GM19193 (cell line): ENCODE measurements around the gene MAST4.

Experiments
- POLR2A ChIP-seq: IDR thresholded peaks from 4 replicates; pipeline ENCODE4 v1.6.1; 2011; ENCODE audit not compliant: insufficient read depth, insufficient read length; ENCODE audit errors: extremely low read depth

Gene MAST4

DNA sequence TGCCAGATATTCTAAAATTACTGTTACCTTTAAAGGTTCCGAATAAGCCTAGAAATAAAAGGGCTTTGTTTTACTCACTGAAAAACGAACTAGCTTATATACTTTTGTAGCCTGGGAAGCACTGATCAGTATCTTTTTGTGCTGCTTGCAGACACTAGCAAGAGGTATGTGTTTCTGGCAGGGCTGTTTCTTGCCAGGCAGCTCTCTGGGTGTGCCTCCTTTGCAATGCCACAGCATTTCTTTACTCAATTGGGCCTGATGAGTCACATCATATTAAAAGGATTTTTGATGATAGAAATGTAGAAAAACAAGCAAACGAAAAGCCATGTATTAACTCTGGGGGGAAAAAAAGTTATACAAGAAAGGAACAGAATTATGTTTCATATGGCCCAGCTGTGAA, 564.8 kb downstream of the MAST4 start:
- no peak for TF ChIP-seq POLR2A

DNA sequence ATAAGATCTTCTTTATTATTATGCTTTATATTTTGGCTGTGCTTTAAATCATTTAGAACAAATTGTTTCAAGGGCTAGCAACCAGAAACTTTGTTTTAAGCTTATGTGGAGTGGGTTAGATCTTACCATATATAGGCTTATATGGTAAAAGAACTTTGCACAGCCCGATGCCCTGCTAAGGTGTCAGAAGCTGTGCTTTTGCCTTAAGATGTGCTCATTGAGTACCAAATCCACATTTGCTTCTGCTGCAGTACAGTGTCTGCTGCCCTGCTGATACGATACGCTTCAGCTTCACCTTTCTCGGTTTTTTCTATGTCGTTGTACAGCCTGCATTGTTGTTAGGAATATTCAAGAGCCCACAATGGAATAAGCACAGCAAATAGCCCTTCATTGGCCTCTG, 565.6 kb downstream of the MAST4 start:
- TF ChIP-seq POLR2A = no peak

DNA sequence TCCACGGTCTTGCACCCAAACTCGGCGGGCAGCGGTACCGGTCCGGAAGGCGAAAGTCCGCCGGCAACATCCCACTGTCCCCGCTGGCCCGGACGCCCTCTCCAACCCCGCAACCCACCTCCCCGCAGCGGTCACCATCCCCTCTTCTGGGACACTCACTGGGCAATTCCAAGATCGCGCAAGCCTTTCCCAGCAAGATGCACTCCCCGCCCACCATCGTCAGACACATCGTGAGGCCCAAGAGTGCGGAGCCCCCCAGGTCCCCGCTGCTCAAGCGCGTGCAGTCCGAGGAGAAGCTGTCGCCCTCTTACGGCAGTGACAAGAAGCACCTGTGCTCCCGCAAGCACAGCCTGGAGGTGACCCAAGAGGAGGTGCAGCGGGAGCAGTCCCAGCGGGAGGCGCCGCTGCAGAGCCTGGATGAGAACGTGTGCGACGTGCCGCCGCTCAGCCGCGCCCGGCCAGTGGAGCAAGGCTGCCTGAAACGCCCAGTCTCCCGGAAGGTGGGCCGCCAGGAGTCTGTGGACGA, 567.1 kb downstream of the MAST4 start:
- no peak for TF ChIP-seq POLR2A

DNA sequence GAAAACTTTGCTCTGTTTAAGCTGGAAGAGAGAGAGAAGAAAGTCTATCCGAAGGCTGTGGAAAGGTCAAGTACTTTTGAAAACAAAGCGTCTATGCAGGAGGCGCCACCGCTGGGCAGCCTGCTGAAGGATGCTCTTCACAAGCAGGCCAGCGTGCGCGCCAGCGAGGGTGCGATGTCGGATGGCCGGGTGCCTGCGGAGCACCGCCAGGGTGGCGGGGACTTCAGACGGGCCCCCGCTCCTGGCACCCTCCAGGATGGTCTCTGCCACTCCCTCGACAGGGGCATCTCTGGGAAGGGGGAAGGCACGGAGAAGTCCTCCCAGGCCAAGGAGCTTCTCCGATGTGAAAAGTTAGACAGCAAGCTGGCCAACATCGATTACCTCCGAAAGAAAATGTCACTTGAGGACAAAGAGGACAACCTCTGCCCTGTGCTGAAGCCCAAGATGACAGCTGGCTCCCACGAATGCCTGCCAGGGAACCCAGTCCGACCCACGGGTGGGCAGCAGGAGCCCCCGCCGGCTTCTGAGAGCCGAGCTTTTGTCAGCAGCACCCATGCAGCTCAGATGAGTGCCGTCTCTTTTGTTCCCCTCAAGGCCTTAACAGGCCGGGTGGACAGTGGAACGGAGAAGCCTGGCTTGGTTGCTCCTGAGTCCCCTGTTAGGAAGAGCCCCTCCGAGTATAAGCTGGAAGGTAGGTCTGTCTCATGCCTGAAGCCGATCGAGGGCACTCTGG, 567.8 kb downstream of the MAST4 start:
- TF ChIP-seq POLR2A = no peak

DNA sequence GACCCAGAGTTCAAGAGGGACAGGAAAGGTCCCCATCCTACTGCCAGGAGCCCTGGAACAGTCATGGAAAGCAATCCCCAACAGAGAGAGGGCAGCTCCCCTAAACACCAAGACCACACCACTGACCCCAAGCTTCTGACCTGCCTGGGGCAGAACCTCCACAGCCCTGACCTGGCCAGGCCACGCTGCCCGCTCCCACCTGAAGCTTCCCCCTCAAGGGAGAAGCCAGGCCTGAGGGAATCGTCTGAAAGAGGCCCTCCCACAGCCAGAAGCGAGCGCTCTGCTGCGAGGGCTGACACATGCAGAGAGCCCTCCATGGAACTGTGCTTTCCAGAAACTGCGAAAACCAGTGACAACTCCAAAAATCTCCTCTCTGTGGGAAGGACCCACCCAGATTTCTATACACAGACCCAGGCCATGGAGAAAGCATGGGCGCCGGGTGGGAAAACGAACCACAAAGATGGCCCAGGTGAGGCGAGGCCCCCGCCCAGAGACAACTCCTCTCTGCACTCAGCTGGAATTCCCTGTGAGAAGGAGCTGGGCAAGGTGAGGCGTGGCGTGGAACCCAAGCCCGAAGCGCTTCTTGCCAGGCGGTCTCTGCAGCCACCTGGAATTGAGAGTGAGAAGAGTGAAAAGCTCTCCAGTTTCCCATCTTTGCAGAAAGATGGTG, 568.8 kb downstream of the MAST4 start:
- no peak for TF ChIP-seq POLR2A

DNA sequence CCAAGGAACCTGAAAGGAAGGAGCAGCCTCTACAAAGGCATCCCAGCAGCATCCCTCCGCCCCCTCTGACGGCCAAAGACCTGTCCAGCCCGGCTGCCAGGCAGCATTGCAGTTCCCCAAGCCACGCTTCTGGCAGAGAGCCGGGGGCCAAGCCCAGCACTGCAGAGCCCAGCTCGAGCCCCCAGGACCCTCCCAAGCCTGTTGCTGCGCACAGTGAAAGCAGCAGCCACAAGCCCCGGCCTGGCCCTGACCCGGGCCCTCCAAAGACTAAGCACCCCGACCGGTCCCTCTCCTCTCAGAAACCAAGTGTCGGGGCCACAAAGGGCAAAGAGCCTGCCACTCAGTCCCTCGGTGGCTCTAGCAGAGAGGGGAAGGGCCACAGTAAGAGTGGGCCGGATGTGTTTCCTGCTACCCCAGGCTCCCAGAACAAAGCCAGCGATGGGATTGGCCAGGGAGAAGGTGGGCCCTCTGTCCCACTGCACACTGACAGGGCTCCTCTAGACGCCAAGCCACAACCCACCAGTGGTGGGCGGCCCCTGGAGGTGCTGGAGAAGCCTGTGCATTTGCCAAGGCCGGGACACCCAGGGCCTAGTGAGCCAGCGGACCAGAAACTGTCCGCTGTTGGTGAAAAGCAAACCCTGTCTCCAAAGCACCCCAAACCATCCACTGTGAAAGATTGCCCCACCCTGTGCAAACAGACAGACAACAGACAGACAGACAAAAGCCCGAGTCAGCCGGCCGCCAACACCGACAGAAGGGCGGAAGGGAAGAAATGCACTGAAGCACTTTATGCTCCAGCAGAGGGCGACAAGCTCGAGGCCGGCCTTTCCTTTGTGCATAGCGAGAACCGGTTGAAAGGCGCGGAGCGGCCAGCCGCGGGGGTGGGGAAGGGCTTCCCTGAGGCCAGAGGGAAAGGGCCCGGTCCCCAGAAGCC, 569.6 kb downstream of the MAST4 start:
- TF ChIP-seq POLR2A = no peak

DNA sequence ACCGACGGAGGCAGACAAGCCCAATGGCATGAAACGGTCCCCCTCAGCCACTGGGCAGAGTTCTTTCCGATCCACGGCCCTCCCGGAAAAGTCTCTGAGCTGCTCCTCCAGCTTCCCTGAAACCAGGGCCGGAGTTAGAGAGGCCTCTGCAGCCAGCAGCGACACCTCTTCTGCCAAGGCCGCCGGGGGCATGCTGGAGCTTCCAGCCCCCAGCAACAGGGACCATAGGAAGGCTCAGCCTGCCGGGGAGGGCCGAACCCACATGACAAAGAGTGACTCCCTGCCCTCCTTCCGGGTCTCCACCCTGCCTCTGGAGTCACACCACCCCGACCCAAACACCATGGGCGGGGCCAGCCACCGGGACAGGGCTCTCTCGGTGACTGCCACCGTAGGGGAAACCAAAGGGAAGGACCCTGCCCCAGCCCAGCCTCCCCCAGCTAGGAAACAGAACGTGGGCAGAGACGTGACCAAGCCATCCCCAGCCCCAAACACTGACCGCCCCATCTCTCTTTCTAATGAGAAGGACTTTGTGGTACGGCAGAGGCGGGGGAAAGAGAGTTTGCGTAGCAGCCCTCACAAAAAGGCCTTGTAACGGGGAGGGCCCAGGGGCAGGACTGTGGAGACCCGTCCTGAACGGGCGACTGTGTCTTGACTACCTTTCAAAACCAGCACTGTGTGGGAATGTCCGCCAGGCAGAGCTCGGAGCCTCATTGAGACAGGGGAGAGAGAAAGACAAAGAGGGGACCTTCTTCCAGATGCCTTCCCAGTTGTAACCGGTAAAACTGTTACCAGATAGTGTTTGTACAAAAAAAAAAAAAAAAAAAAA, 570.5 kb downstream of the MAST4 start:
- TF ChIP-seq POLR2A = peak; percentile 23

DNA sequence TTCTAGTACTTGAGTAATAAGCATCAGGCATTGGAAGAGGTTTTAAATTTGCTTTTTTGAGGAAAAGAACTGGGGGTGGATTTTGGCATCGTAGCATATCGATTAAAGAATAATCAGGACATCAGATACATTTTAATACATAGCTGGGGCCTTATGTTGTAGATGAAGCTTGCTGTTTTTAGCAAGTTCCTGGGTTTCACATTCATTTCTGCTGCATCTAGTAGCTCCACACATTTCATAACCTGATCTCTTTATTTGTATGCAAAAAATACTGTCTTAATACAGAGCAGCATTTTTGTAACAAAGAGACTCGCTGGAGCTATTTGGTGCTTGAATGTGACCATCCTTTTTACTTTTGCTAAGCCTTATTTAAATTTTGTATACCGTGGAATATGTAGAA, 571.9 kb downstream of the MAST4 start:
- TF ChIP-seq POLR2A = no peak

DNA sequence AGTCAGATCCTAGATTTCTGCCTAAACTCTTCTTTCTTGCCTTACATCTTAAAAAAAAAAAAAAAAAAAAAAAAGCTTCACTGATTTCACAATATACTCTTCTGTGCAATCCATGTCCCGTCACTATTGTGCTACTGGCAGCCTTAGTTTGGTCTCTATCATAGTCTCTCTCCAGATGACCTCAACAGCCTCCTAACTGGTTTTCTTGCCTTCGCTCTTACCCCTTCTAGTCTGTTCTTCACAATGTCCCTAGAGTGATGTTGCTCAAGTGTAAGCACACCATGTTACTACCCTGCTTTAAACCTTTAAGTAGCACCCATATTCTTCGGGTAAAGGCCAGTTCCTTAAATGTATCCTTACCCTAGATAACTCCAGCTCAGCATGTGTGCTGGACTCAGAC, 574.6 kb downstream of the MAST4 start:
- no peak for TF ChIP-seq POLR2A

DNA sequence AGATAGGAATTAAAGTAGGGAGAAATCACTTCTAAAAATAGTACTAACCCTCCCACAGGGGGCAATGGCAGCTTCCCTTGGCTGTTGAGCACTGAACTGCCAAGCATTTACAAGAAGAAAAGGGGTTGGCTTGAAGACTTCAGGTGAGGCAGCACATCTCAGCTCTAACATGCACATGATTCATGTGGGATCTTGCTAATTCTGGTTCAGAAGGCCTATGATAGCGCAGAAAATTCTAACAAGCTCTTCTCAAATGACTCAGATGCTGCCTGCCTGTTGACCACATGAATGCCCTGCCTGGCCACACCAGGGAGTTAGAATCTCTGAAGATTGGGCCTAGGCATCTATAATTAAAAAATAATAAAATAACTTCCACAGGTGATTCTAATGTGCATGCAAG, 577.8 kb downstream of the MAST4 start:
- no peak for TF ChIP-seq POLR2A

DNA sequence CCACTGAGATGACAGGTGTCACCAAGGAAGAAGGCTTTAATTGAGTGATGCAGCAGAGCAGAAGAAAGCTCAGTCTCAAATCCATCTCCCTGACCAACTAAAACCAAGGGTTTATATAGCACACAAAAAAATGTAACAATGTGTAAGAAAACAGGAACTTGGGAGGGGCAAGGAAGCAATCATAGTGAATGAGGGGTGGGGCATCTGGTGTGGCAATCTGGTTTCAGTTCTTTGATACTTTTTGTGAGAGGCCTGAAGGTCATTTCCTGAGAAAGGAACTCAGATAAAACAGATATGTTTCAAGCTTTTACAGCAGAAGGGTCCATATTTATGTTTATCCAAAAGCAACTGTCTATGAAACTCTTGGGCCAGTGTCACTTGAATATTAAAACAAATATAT, 580.7 kb downstream of the MAST4 start:
- no peak for TF ChIP-seq POLR2A

DNA sequence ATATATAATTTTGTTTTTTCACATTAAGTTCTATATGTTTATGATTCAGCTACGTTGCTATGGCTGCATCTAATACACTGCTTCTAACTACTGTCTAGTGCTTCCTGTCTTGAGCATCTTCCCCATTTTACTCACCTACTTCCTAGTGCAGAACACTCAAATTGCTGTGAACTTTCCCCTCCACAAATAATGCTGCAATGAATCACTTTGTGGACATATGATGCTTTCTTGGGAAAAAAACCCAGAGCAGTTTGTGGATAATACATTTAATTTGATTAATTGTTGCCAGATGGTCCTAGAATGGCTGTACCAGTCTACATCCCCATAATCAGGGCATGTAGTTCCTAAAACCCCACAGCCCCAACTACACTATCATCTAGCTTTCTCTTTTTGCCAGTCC, 581.9 kb downstream of the MAST4 start:
- TF ChIP-seq POLR2A = no peak

DNA sequence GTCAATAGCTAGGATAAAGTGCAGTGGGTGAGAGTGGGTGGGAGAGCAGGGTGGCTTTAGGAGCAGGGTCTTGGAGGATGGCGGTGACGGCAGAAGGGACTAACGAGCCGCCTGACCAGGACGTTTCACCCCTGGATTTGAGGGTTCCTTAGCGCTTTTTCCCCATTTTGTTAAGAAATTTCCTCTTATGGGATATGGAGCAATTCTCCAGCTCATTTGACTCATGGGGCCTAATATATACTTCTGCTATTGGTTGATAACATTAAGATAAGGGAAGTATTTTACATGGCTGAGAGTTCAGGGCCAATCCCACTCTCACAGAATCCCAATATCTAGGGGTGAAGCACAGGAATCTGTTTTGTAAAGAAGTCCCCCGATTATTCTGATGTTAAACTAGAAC, 582.8 kb downstream of the MAST4 start:
- no peak for TF ChIP-seq POLR2A

DNA sequence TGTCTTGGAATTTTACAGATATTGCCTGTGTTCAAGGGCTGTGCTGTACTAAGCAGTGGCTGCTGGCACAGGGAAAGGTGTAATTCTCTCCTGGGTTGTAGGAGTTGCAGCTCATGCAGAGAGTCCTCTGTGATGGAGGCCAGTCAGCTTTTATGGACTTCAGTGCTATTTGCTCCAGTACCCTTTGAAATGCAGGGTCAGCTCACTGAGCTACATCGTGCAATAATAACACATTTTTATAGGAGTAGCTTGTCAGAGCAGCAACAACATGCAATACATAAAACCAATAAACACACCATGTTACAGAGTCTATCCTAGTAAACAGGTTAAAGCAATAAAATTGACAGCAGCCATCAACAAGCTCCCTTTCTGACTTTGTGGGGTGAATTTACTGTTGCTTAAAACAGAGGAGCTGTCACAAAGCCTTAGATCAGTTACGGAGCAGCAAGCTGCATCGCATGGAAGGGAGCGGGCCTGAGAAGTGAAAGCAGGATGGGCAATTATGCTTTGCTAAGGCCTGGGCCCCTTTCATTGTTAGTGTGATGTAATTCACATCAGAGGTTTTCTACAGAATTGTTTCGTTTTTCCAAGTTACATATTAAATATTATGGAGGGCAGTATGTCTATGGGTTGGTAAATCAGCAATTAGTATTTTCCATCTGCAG, 583.6 kb downstream of the MAST4 start:
- no peak for TF ChIP-seq POLR2A
